ENCODE measurements around the gene ADGRL1.
A peak's percentile ranks its signal among the peaks of the same experiment; 100 is the strongest.

The ADGRL1 gene

GRCh38 chr19:14150041-14150769, 55.8 kb downstream of the ADGRL1 start:
- Histone ChIP-seq H3K4me3 (replicated peaks; ENCODE audit: insufficient read depth, low read length) (no peak overlapping the region), H3K27me3 (ENCODE audit: insufficient read depth, poor library complexity, severe bottlenecking) (no peaks in the 10 kb centered on the region), H3K27ac (replicated peaks) (no peak overlapping the region)
- no peak for DNase-seq (ENCODE audit: low read depth in 1 of 2, low spot score in 1 of 2)
- TF ChIP-seq POLR2AphosphoS5 (IDR thresholded peaks at IDR 0.05; ENCODE audit: low read depth): no peak
- TF ChIP-seq, protein P1, sequence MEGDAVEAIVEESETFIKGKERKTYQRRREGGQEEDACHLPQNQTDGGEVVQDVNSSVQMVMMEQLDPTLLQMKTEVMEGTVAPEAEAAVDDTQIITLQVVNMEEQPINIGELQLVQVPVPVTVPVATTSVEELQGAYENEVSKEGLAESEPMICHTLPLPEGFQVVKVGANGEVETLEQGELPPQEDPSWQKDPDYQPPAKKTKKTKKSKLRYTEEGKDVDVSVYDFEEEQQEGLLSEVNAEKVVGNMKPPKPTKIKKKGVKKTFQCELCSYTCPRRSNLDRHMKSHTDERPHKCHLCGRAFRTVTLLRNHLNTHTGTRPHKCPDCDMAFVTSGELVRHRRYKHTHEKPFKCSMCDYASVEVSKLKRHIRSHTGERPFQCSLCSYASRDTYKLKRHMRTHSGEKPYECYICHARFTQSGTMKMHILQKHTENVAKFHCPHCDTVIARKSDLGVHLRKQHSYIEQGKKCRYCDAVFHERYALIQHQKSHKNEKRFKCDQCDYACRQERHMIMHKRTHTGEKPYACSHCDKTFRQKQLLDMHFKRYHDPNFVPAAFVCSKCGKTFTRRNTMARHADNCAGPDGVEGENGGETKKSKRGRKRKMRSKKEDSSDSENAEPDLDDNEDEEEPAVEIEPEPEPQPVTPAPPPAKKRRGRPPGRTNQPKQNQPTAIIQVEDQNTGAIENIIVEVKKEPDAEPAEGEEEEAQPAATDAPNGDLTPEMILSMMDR (IDR thresholded peaks at IDR 0.05; ENCODE audit: insufficient read depth, low read length): no peak
- no peak for TF ChIP-seq REST (IDR thresholded peaks at IDR 0.05; ENCODE audit: insufficient replicate concordance, low read depth)
- no peak for TF ChIP-seq SPI1 (IDR thresholded peaks at IDR 0.05; ENCODE audit: borderline replicate concordance, low read depth)
- TF ChIP-seq GABPA (IDR thresholded peaks at IDR 0.05; ENCODE audit: low read depth): no peak

GRCh38 chr19:14149509-14149994, 56.4 kb downstream of the ADGRL1 start:
- no peak for DNase-seq (ENCODE audit: low read depth in 1 of 2, low spot score in 1 of 2)
- Histone ChIP-seq H3K4me3 (replicated peaks; ENCODE audit: insufficient read depth, low read length) (no peak overlapping the region), H3K27me3 (ENCODE audit: insufficient read depth, poor library complexity, severe bottlenecking) (no peaks in the 10 kb centered on the region), H3K27ac (replicated peaks) (no peak overlapping the region)
- no peak for TF ChIP-seq GABPA (IDR thresholded peaks at IDR 0.05; ENCODE audit: low read depth)
- no peak for TF ChIP-seq SPI1 (IDR thresholded peaks at IDR 0.05; ENCODE audit: borderline replicate concordance, low read depth)
- TF ChIP-seq POLR2AphosphoS5 (IDR thresholded peaks at IDR 0.05; ENCODE audit: low read depth): no peak
- no peak for TF ChIP-seq REST (IDR thresholded peaks at IDR 0.05; ENCODE audit: insufficient replicate concordance, low read depth)
- TF ChIP-seq, protein P1 (IDR thresholded peaks at IDR 0.05; ENCODE audit: insufficient read depth, low read length): no peak

- H3K4me3 ChIP-seq (replicated peaks; ENCODE audit: insufficient read depth, low read length): no peak overlapping the region
- no peak overlapping the region for H3K27ac ChIP-seq (replicated peaks)
- no peak for DNase-seq (ENCODE audit: low read depth in 1 of 2, low spot score in 1 of 2)
- no peaks in the 10 kb centered on the region for H3K27me3 ChIP-seq (ENCODE audit: insufficient read depth, poor library complexity, severe bottlenecking)
- TF ChIP-seq SPI1 (IDR thresholded peaks at IDR 0.05; ENCODE audit: borderline replicate concordance, low read depth) (no peak), GABPA (IDR thresholded peaks at IDR 0.05; ENCODE audit: low read depth) (no peak)
These were observed 57.1 kb downstream of the ADGRL1 start for GRCh38 chr19:14148751-14149410.

DNA sequence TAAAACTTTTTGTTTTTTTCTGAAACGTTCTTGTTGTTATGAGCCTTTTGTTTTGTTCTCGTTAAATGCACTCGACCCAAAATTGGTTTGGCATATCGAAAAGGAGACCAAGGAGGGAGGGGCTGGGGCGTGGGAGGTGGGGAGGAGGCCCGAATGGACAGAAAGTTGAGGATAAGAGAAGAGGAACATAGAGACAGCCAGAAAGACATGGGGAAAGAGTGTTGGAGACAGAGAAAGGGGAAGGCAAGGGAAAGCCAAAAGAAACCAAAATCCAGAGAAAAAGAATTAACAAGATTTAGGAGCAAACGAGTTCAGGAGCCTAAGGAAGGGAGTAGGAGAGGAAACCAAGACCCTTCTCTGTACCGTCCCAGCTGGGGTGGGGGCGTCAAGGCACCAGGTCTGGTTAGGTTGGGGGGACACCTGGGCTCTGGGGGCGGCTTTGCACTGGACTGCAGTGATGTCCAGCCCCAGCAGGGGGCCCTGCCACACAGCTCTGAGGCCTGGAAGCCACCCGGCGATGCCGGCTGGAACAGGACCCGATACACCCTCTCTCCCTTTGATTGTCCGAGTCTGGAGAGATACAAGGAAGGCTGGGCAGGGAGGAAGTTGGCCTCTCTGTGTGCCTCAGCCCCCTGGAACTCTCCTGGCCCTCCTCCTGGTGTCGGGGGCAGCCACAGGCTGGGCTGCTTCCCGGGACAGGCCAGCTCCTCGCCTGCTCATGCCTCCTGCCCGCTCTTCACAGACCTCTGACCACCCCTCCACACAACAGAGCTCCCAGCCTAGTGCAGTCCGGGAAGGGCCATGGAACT, 58.0 kb downstream of the ADGRL1 start:
- H3K4me3 ChIP-seq (replicated peaks; ENCODE audit: insufficient read depth, low read length): no peak overlapping the region
- TF ChIP-seq POLR2AphosphoS5 (IDR thresholded peaks at IDR 0.05; ENCODE audit: low read depth): no peak
- TF ChIP-seq, protein P1 (IDR thresholded peaks at IDR 0.05; ENCODE audit: insufficient read depth, low read length): peak; percentile 54
- no peak overlapping the region for H3K27ac ChIP-seq (replicated peaks)
- peak in 1 of 2 experiments; percentile 28 for DNase-seq (ENCODE audit: low read depth in 1 of 2, low spot score in 1 of 2)
- no peaks in the 10 kb centered on the region for H3K27me3 ChIP-seq (ENCODE audit: insufficient read depth, poor library complexity, severe bottlenecking)

Measured in HL-60 (cell line).